Naive thymus-derived CD4-positive, alpha-beta T cell (primary cell): ENCODE measurements around the gene DONSON. TPM values are rescaled to one million over a fixed set of nuclear protein-coding genes. Genes with fewer than 3 reads are reported as not detected.
"Not testable (repeated sequence)": the region's sequence is repeated elsewhere in the genome, so short reads cannot be mapped to it uniquely, and the experiment has no call there.

Source experiments
- ATAC-seq: fragments of 150-1000 bp; cut with Tn5 transposase; 2 replicates; pipeline ENCODE4 v1.10.0; 2021; ENCODE audit warnings: mild to moderate bottlenecking, moderate library complexity
- CTCF ChIA-PET: fragments of 350-600 bp; sonication (Branson Sonifier 250); formaldehyde crosslinking; loops from one replicate; lab custom pipeline; 2021; ENCODE audit warnings: antibody characterized with exemption; lab: Charles Lee
- POLR2A ChIA-PET: fragments of 350-600 bp; sonication (Branson Sonifier 250); formaldehyde crosslinking; loops from one replicate; lab custom pipeline; 2021; ENCODE audit warnings: antibody characterized with exemption, inconsistent platforms; lab: Charles Lee
- DNase-seq, 9 donors: peaks; one replicate each; pipeline versions ENCODE4 v3.0.0 to v3.0.0-alpha.2; 2020 to 2022; ENCODE audit warnings: mixed read lengths in 1 of 9
- H3K27ac ChIP-seq: one replicate; pipeline ENCODE4 v1.7.0; 2013; ENCODE audit warnings: mild to moderate bottlenecking, low read depth, low read length, moderate library complexity
- H3K27me3 ChIP-seq, 2 donors: one replicate each; pipeline ENCODE4 v1.7.0; 2013; ENCODE audit warnings: low read length in 2 of 2, mild to moderate bottlenecking in 2 of 2, moderate library complexity in 2 of 2; ENCODE audit not compliant: control insufficient read depth in 2 of 2, insufficient read depth in 2 of 2
- H3K36me3 ChIP-seq, 3 experiments: 1 replicate in 2 of 3; 2 replicates in 1 of 3; pipeline ENCODE4 v1.7.0; 2013; ENCODE audit warnings: low read length in 3 of 3, mild to moderate bottlenecking in 3 of 3, moderate library complexity in 1 of 3; ENCODE audit not compliant: insufficient read depth in 3 of 3, control insufficient read depth in 2 of 3
- H3K4me1 ChIP-seq, 2 donors: one replicate each; pipeline ENCODE4 v1.7.0; 2013; ENCODE audit warnings: low read length in 2 of 2, mild to moderate bottlenecking in 2 of 2, moderate library complexity in 1 of 2; ENCODE audit not compliant: control insufficient read depth in 2 of 2, insufficient read depth in 2 of 2
- H3K4me3 ChIP-seq: 2 replicates; pipeline ENCODE4 v1.7.0; 2013; ENCODE audit warnings: mild to moderate bottlenecking, low read length
- H3K9me3 ChIP-seq, 3 experiments: 1 replicate in 2 of 3; 2 replicates in 1 of 3; pipeline ENCODE4 v1.7.0; 2013; ENCODE audit warnings: low read length in 3 of 3; ENCODE audit not compliant: control insufficient read depth in 2 of 3
- H3K27ac Mint-ChIP-seq, 9 donors: one replicate each; pipeline ENCODE4 v1.8.0; 2020 to 2022; ENCODE audit warnings: mixed read lengths in 9 of 9, mild to moderate bottlenecking in 8 of 9, moderate library complexity in 5 of 9, inconsistent platforms in 2 of 9
- H3K27me3 Mint-ChIP-seq, 5 donors: one replicate each; pipeline ENCODE4 v1.8.0; 2021 to 2022; ENCODE audit warnings: mixed read lengths in 5 of 5, mild to moderate bottlenecking in 1 of 5
- H3K36me3 Mint-ChIP-seq, 5 donors: one replicate each; pipeline ENCODE4 v1.8.0; 2020 to 2022; ENCODE audit warnings: mixed read lengths in 5 of 5, mild to moderate bottlenecking in 3 of 5, inconsistent platforms in 1 of 5
- H3K4me1 Mint-ChIP-seq, 7 donors: one replicate each; pipeline ENCODE4 v1.8.0; 2020 to 2022; ENCODE audit warnings: mixed read lengths in 7 of 7, mild to moderate bottlenecking in 3 of 7, inconsistent platforms in 1 of 7
- H3K4me3 Mint-ChIP-seq, 10 donors: one replicate each; pipeline ENCODE4 v1.8.0; 2020 to 2022; ENCODE audit warnings: mild to moderate bottlenecking in 10 of 10, mixed read lengths in 10 of 10, moderate library complexity in 6 of 10, inconsistent platforms in 2 of 10
- H3K9me3 Mint-ChIP-seq, 11 donors: one replicate each; pipeline ENCODE4 v1.8.0; 2020 to 2022; ENCODE audit warnings: mixed read lengths in 11 of 11, mild to moderate bottlenecking in 4 of 11, inconsistent platforms in 1 of 11, moderate library complexity in 1 of 11
- intact Hi-C, 2 donors: fragments of 100-400 bp; cut with micrococcal nuclease; formaldehyde crosslinking; loops; one replicate each; pipeline ENCODE4 v1.15.1; 2023
- polyA plus RNA-seq, 2 donors: library from polyadenylated mRNA; unstranded; fragments of 300-500 nt; fragmentation: Illumina TruSeq; gene quantifications; one replicate each; pipeline ENCODE4 v1.2.3, GENCODE V29; 2021
- total RNA-seq, 6 experiments: library from RNA in 5 of 6; stranded (reverse) in 5 of 6; gene quantifications; 1 replicate in 5 of 6; 2 replicates in 1 of 6; pipeline ENCODE4 v1.2.3 and lab custom pipeline; 2021 to 2026

Gene DONSON
- total and polyA plus RNA-seq, 7 experiments from 2014 or later: 4.2 to 30.8 (median 9.6) TPM

- H3K4me3 Mint-ChIP-seq: no peak overlapping the region
- H3K4me1 Mint-ChIP-seq: peaks cover 0 to 29% (median 17%) of the 10 kb centered on the region in 7 donors
- Histone ChIP-seq H3K27me3 (no peaks in the 10 kb centered on the region), H3K36me3 (peaks cover 0 to 3% (median 0%) of the 10 kb centered on the region in 3 experiments), H3K27ac (no peak overlapping the region), H3K4me3 (no peak overlapping the region), H3K4me1 (peaks cover 5% of the 10 kb centered on the region in 2 donors), H3K9me3 (no peaks in the 10 kb centered on the region)
- POLR2A ChIA-PET: interaction anchor here (1.1 to 2.3 kb wide), 2 partner anchors 10 to 41 kb away, joined by 3 to 10 read pairs; partner anchors contain the start of gene SON
- H3K27me3 Mint-ChIP-seq: peaks cover 0 to 1% (median 0%) of the 10 kb centered on the region in 5 donors
- H3K27ac Mint-ChIP-seq: no peak overlapping the region
- CTCF ChIA-PET: no interaction called here
- H3K36me3 Mint-ChIP-seq: peaks cover 0 to 7% (median 0%) of the 10 kb centered on the region in 5 donors
- no peaks in the 10 kb centered on the region for H3K9me3 Mint-ChIP-seq
- ATAC-seq: no peak
- DNase-seq: no peak
- intact Hi-C loops: no loop called here
These were observed 4.0 kb downstream of the DONSON start for GRCh38 chr21:33584455-33584854.

DNA sequence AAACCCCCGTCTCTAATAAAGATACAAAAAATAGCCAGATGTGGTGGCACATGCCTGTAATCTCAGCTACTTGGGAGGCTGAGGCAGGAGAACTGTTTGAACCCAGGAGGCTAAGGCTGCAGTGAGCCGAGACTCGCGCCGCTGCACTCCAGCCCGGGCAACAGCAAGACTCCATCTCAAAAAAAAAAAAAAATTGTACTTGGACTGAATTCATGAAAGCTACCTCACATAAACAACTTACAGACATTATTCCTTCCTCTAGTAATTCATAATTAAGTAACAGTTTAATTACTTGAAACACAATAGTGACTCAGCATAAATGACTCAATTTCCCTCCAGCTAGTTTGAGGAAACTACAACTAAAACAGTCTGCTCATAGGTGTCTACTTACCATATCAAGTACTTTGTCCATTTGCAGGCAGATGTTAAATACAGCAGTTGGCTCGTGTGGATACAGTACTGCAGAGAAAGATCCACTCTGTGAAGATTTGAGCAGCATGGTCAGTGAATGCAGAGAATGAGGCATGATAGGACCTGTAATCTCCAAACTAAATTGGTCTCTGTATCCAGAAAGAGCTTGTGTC, 9.4 kb downstream of the DONSON start:
- CTCF ChIA-PET: no interaction called here
- DNase-seq (no peak), ATAC-seq (no peak)
- no peaks in the 10 kb centered on the region for H3K9me3 Mint-ChIP-seq
- intact Hi-C loops: loop anchor here in 1 of 2 donors (2.0 kb wide), 1 partner anchor 16 kb away; no protein-coding TSS in a partner anchor
- Histone ChIP-seq H3K27me3 (no peaks in the 10 kb centered on the region), H3K27ac (no peak overlapping the region), H3K4me3 (no peak overlapping the region), H3K36me3 (peaks cover 0 to 30% (median 3%) of the 10 kb centered on the region in 3 experiments), H3K9me3 (no peaks in the 10 kb centered on the region), H3K4me1 (no peaks in the 10 kb centered on the region)
- POLR2A ChIA-PET: interaction anchor here (0.6 kb wide), 1 partner anchor 28 kb away, joined by 3 read pairs; no protein-coding TSS in a partner anchor
- H3K27me3 Mint-ChIP-seq: no peaks in the 10 kb centered on the region
- H3K27ac Mint-ChIP-seq: peak overlapping the region in 5 of 9 donors; percentile 33 to 59 (median 45)
- H3K4me1 Mint-ChIP-seq: peaks cover 0 to 11% (median under 1%) of the 10 kb centered on the region in 7 donors
- H3K4me3 Mint-ChIP-seq: no peak overlapping the region
- peaks cover 0 to 16% (median 1%) of the 10 kb centered on the region in 5 donors for H3K36me3 Mint-ChIP-seq

DNA sequence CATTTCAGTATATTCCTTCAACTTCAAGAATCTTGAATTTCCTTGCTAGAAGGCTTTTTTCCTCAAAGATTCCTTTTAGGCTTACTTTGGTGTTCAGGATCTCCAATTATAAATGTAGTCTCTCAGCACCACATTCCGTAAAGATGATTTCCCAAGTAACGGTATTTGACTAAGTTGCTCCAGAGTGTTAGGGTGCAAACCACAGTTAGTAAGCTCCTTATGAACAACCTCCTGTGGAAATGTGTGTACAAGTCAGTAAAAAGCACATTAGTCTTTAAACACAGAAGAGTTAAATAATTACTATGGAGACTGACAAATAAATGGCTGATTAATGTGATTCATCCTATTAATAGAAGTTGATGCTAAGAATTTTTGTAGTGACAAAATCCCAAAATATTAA, 10.3 kb downstream of the DONSON start:
- Mint-ChIP-seq H3K9me3 (no peaks in the 10 kb centered on the region), H3K4me1 (peaks cover 0 to 11% (median 5%) of the 10 kb centered on the region in 7 donors), H3K27me3 (no peaks in the 10 kb centered on the region), H3K36me3 (peaks cover 0 to 18% (median 5%) of the 10 kb centered on the region in 5 donors), H3K4me3 (no peak overlapping the region), H3K27ac (peak overlapping the region in 2 of 9 donors; percentile 12 to 56)
- no peak for DNase-seq
- Histone ChIP-seq H3K4me1 (no peaks in the 10 kb centered on the region), H3K9me3 (no peaks in the 10 kb centered on the region), H3K27ac (peak overlapping the region; percentile 7), H3K36me3 (peaks cover 3 to 38% (median 6%) of the 10 kb centered on the region in 3 experiments), H3K27me3 (no peaks in the 10 kb centered on the region), H3K4me3 (no peak overlapping the region)
- intact Hi-C loops: loop anchor here in 1 of 2 donors (2.0 kb wide), 1 partner anchor 15 kb away; no protein-coding TSS in a partner anchor
- ChIA-PET CTCF (interaction anchor here (1.2 kb wide), 1 partner anchor 197 kb away, joined by 5 read pairs; no protein-coding TSS in a partner anchor), POLR2A (interaction anchor here (0.8 to 1.2 kb wide), 2 partner anchors 10 to 98 kb away, joined by 3 read pairs; partner anchors contain the start of genes DONSON and TMEM50B)
- no peak for ATAC-seq

DNA sequence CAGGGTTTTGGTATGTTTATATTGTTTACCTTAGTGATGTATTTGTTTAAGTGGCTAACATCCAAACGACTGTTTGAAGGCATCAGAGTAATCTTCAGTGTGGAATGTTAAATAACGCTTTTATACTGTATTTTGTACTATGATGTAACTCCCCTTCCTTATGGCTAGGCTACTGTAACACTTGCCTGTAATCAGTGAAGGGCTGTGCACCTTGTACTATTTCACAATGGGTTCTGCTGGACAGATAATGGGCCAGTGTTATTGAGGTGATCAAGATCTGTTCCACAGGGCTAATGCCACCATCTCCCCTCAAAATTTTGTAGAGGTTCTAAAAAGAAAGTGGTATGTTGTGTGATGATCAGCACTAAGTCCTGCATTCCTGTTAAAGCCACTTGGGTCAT, 11.7 kb downstream of the DONSON start:
- H3K27ac ChIP-seq, H3K27me3 ChIP-seq, H3K9me3 Mint-ChIP-seq, H3K4me1 ChIP-seq, H3K4me3 ChIP-seq, ATAC-seq, H3K9me3 ChIP-seq, H3K27me3 Mint-ChIP-seq, DNase-seq, H3K4me3 Mint-ChIP-seq: not testable (repeated sequence)
- peaks cover 0 to 16% (median 5%) of the 10 kb centered on the region in 7 donors for H3K4me1 Mint-ChIP-seq
- intact Hi-C loops: loop anchor here in 1 of 2 donors (1.0 kb wide), 1 partner anchor 12 kb away; the partner anchor contains the start of gene DONSON
- peaks cover 0 to 23% (median 5%) of the 10 kb centered on the region in 5 donors for H3K36me3 Mint-ChIP-seq
- peak overlapping the region in 3 of 9 donors; percentile 19 to 38 (median 24) for H3K27ac Mint-ChIP-seq
- H3K36me3 ChIP-seq: peaks cover 9 to 49% (median 10%) of the 10 kb centered on the region in 3 experiments
- POLR2A ChIA-PET: interaction anchor here (0.8 kb wide), 1 partner anchor 776 kb away, joined by 3 read pairs; no protein-coding TSS in a partner anchor
- CTCF ChIA-PET: interaction anchor here (0.6 kb wide), 1 partner anchor 185 kb away, joined by 4 read pairs; no protein-coding TSS in a partner anchor

DNA sequence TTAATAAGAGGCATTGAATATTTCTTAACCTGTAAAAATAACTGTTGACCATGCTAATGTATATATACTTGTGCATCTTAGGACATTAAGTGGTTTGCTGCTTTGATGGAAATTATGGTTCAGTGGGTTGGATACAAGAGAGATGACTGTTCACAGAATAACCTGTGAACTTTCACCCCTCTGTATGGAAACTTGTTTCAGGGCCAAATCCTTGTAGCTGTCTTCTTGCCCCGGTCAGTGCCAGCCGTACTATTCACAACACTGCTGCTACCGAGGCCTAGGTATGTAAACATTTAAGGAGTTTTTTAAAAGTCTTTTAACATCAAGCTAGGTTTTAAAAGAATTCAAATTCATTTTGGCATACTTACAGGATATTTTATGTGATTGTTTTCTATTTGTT, 16.1 kb downstream of the DONSON start:
- Histone ChIP-seq H3K4me3 (no peak overlapping the region), H3K27ac (no peak overlapping the region), H3K36me3 (peaks cover 17 to 86% (median 23%) of the 10 kb centered on the region in 3 experiments), H3K4me1 (no peaks in the 10 kb centered on the region), H3K9me3 (no peaks in the 10 kb centered on the region), H3K27me3 (no peaks in the 10 kb centered on the region)
- H3K4me3 Mint-ChIP-seq: no peak overlapping the region
- intact Hi-C loops: loop anchor here in 1 of 2 donors (2.0 kb wide), 1 partner anchor 16 kb away; the partner anchor contains the start of gene DONSON
- DNase-seq: no peak
- POLR2A ChIA-PET: interaction anchor here (0.6 to 1.3 kb wide), 3 partner anchors 9 to 33 kb away, joined by 4 read pairs; partner anchors contain the start of gene DONSON
- CTCF ChIA-PET: interaction anchor here (0.9 kb wide), 1 partner anchor 16 kb away, joined by 4 read pairs; no protein-coding TSS in a partner anchor
- H3K4me1 Mint-ChIP-seq: peaks cover 9 to 29% (median 15%) of the 10 kb centered on the region in 7 donors
- peaks cover 5 to 41% (median 13%) of the 10 kb centered on the region in 5 donors for H3K36me3 Mint-ChIP-seq
- H3K9me3 Mint-ChIP-seq: peaks cover 0 to 2% (median 0%) of the 10 kb centered on the region in 11 donors
- no peak for ATAC-seq
- no peaks in the 10 kb centered on the region for H3K27me3 Mint-ChIP-seq
- H3K27ac Mint-ChIP-seq: peak overlapping the region in 6 of 9 donors; percentile 22 to 73 (median 56)

DNA sequence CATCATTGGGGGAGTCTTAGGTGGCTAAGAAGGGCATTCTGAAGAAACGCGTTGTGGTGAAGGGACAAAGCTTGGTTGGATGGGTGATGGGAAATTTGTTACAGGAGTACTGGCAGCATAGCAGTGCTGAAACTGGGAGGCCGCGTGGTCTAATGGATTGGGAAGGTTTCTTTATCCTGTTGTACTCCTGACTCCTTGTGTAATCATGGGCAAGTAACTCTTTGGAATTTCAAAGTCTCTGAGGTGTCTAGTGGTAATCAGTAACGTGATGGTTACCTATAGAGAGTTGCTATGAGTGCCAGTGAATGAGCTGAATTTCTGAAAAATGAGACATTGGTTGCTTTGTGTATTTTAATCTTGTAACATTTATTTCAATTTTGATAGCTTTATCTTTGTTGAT, 18.5 kb downstream of the DONSON start:
- no peaks in the 10 kb centered on the region for H3K9me3 ChIP-seq
- ATAC-seq (no peak), DNase-seq (no peak)
- intact Hi-C loops: no loop called here
- H3K4me3 Mint-ChIP-seq: no peak overlapping the region
- no peaks in the 10 kb centered on the region for H3K4me1 ChIP-seq
- H3K27ac Mint-ChIP-seq: peak overlapping the region in 8 of 9 donors; percentile 37 to 89 (median 74)
- H3K4me1 Mint-ChIP-seq: peaks cover 9 to 40% (median 17%) of the 10 kb centered on the region in 7 donors
- CTCF ChIA-PET: no interaction called here
- no peaks in the 10 kb centered on the region for H3K27me3 Mint-ChIP-seq
- POLR2A ChIA-PET: interaction anchor here (0.7 kb wide), 1 partner anchor 13 kb away, joined by 3 read pairs; no protein-coding TSS in a partner anchor
- H3K27ac ChIP-seq: peak overlapping the region; percentile 11
- no peak overlapping the region for H3K4me3 ChIP-seq
- H3K9me3 Mint-ChIP-seq: peaks cover 0 to 2% (median 0%) of the 10 kb centered on the region in 11 donors
- peaks cover 5 to 37% (median 13%) of the 10 kb centered on the region in 5 donors for H3K36me3 Mint-ChIP-seq
- peaks cover 14 to 71% (median 28%) of the 10 kb centered on the region in 3 experiments for H3K36me3 ChIP-seq
- no peaks in the 10 kb centered on the region for H3K27me3 ChIP-seq
